GM18870 (cell line): Measurements from ENCODE around the gene FASTKD3.
A peak's percentile ranks its signal among the peaks of the same experiment; 100 is the strongest.

Experiments used
- ATAC-seq: cut with Tn5 transposase; IDR thresholded peaks from one replicate; pipeline ENCODE4 v1.9.1; 2021; ENCODE audit warnings: moderate library complexity; ENCODE audit not compliant: unreplicated experiment

FASTKD3 gene

GRCh38 chr5:7881816-7882215, 13.0 kb upstream of the FASTKD3 start:
- no peak for ATAC-seq

GRCh38 chr5:7881091-7881490, 12.3 kb upstream of the FASTKD3 start:
- ATAC-seq: no peak

DNA sequence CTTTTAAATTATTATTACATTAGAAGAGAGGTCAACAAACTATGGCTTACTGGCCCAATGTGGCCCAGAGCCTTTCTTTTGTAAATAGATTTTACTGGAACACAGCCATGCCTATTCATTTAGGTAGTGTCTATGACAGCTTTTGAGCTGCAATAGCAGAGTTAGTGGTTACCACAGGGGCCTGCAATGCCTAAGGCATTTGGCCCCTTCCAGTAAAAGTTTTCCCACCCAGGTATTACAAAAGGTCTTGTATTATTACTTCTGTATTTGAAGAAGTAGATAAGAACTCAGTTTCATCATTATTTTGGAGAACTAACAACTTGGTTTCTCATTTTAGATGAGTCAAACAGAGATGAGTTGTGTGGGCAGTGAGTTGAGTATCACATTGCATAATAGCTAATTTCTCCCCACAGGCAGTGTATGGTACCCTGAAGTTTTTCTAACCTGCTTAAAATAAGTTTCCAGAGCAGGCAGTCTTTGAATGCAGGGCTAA, 9.6 kb upstream of the FASTKD3 start:
- peak; percentile 99 for ATAC-seq

GRCh38 chr5:7877851-7878250, 9.0 kb upstream of the FASTKD3 start:
- ATAC-seq: no peak

- ATAC-seq: peak; percentile 31
These were observed 8.0 kb upstream of the FASTKD3 start for GRCh38 chr5:7876867-7877266.

DNA sequence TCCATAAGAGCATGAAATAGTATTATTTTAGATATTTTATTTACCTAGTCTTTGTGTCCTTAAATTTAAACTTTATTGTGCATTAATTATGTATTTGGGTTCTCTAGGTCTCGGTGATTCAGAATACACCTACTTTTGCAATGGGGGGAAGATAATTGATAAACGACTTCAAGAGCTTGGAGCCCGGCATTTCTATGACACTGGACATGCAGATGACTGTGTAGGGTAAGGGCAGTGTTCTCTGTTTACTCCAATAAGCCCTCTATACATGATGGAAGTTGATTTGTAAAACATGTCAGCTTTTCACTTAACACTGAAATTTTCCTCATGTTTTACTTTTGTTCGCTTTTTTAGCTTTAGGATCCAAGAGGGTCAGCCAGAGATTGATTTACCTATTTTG, 6.3 kb upstream of the FASTKD3 start:
- ATAC-seq: no peak

GRCh38 chr5:7874639-7875038, 5.8 kb upstream of the FASTKD3 start:
- no peak for ATAC-seq

- ATAC-seq: no peak
These were observed 4.4 kb upstream of the FASTKD3 start for GRCh38 chr5:7873216-7873615.

DNA sequence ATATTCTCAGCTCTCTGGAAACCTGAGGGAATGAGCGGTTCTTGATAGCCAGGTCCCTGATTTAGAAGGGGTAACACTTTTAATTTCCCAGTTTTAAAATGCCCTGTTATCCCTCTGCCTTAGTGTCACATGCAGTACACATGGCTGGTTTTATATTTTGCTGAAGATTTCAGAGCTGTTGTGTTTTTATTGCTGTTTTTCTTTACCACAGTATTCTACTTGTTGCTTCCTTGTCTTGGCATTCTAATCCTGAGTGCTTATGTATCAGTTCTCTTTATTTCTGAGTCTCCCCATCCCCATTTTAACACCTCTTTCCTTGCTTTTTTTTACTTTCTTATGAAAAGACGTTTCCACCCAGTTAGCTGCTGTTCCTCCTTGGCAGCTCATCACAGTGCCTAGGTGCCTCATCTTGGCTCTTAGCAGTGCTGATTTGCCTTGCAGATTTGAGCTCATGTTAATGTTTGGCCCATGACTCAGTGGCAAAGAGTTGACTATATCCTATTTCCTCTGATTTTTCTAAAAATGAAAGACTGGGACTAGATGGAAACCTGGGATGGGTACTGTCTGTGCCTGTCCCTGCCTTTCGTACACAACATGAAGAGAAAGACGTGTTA, 3.8 kb upstream of the FASTKD3 start:
- no peak for ATAC-seq

GRCh38 chr5:7871653-7872052, 2.8 kb upstream of the FASTKD3 start:
- ATAC-seq: peak; percentile 36

DNA sequence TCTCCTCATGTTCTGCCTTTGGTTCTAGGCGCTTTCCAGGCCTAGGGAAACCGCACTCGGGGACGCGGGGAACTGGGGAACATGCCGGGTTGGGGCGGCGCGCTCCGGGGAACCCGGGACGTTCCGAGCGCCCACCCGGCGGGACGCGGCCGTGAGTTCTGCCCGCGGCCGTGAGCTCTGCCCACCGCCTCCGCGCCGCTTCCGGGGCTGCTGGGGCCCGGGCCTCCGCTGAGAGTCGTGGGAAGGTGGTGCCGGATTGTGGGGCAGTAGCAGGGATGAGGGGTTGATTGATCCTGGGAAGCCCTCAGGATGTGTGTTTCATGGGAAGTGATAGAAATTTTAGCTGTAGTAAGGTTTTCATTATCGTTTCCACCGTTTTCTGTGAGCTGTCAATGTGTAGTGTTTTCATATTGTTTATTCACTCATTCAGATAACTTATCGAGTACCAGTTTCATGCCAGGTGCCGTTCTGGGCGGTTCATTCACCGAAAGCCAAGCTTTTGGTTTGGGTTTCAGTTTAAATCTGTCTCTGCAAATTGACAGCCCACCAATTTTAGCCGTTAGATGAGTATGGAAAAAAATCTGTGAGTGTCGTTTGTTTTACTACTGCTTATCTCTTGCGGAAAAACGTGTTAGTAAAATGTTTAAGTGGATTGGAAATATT, 774 bp upstream of the FASTKD3 start:
- ATAC-seq: peak; percentile 31

- ATAC-seq: no peak
These were observed 431 bp downstream of the FASTKD3 start for GRCh38 chr5:7868427-7868772.

DNA sequence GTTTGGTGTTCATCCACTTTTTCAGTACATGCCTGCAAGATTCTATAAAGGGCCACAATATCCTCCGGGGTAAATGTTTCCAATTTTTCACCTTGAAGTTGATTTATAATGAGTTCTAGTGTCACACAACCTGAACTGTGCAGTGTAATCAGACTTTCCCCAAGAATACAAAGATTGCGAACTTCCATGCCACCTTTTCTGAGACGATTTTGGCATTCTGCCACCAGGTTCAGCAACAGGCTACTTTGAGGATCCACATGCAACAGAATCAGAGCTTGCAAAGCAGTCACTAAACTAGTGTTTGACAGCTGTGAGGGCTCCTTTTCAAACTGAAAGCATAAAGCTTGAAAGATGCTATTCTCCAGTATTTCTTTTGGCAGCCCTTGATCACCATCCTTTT, 1.6 kb downstream of the FASTKD3 start:
- ATAC-seq: no peak

DNA sequence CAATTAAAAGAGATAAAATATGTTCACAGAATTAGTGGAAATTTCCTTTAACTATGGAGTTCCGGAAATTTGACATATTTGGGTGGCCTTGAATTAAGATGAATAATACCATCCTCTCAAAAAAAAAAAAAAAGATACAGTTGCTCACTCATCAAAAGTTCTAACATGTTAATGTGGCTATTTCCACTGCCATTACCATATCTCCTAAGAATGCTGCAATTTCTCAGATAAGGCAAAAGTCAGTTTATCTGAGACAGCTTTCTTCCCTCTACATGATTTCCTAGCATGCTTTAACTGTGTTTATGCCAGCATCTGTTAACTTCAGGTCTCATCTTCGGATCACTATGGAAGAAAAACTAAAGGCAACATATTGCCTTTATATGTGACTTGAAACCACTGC, 2.6 kb downstream of the FASTKD3 start:
- ATAC-seq: no peak

DNA sequence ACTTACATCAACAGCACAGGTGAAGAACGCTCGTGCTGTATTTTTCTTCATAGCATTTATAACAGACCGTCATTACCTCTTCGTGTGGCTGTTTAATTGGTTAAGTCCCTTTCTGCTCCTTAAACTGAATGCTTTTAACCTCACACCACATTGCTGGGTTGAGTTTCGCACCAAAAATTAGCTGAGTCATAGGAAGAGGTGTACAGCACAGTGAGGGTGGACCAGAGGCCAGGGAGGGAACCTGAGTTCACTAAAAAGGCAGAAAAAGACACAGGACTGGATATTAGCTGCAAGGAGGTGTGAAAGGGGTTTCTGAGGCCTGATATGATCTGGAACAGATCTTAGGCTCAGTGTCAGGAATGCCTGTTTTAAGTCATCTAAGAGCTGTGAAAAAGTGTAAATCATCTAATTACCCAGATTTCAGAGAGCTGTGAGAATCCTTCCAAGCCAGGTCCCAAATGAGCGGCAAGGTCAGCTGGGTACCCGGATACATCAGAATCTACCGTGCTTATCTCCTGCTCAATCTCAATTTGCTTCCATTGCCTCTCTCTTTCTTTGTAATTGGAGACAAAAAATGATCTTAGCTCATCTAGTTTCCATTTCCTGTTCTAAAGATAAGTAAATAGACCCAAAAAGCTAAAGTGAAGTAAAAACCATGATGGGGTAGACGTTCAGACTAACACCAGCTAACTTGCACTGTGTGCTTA, 10.8 kb downstream of the FASTKD3 start:
- no peak for ATAC-seq

DNA sequence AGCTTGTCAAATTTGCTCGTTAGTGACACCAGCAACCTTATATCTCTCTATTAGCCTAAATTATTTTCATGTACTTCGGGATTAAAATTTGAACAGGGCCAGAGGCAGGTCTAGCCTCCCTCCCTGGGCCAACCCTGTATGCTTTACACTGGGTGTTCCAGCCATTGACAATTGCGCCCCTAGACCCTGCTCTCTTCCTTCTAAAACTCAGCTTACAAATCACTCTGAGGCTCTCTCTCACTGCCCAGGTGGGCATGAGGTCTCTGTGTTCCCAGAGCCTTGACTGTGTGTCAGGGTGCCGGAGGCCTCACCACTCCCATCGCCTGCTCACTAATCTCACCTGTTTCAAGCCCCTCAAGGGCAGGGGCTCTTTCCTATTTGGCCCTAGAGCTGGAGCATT, 11.5 kb downstream of the FASTKD3 start:
- ATAC-seq: no peak

DNA sequence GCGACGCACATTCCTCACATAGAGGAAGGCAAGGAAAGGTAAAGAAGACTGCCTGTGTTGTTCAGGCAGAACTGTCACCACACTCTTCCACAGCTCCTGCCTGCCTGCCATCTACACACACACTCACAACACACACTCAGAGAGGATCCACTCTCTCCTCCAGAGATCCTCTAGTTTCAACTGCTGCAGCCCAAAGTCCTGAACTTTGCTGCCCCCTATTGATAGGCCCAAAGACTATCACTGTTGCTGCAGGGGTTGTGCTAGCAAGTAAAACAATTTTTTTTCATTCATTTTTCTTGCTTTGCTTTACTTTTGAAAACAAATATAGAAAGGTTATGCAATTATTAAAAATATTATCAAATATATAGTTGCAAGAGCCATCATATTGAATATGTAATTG, 12.0 kb downstream of the FASTKD3 start:
- ATAC-seq: no peak

DNA sequence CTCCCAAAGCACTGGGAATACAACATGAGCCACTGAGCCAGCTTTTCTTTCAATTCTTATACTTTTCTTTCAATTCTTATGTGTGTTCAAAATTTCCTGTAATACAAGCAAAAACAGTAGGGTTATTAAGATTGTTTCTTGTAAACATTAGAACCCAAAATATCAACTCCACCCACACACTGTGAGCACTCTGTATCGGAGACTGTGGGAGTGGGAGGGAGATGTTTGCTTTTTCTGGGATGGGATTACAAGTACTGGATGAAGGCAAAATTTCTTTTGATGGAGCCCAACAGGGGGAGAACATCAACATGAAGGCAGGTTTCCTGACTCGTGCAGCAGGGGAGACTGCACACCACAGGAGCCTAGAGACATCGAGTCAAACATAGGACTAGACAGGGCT, 13.2 kb downstream of the FASTKD3 start:
- no peak for ATAC-seq

DNA sequence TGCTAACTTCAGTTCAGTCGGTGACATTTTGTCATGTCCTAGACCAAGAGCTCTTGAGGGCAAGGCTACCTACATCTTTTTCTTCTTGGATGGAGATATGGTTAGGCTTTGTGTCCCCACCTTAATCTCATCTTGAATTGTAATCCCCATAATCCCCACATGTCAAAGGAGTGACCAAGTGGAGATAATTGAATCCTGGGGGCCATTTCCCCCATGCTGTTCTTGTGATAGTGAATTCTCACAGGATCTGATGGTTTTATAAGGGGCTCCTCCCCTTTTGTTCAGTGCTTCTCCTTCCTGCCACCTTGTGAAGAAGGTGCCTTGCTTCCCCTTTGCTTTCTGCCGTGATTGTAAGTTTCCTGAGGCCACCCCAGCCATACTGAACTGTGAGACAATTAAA, 15.8 kb downstream of the FASTKD3 start:
- no peak for ATAC-seq

- ATAC-seq: no peak
These were observed 16.3 kb downstream of the FASTKD3 start for GRCh38 chr5:7852542-7852941.

- ATAC-seq: no peak
These were observed 17.1 kb downstream of the FASTKD3 start for GRCh38 chr5:7851617-7852289.

DNA sequence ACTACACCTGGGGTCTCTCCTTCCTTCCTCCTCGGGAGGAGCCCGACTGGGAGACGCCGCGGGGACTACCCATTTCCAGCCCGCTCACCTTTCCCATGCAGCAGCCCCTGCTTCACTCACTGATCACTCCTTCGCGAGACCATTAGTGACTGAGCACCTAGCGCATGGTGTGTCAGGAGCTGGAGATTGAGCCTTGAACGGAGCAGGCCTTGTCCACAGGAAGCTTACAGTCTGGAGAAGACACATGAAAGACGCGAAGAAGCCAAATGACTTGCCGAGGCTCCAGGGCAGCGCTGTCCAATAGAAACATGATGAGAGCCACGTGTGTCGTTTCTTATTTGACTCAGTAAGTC, 17.6 kb downstream of the FASTKD3 start:
- ATAC-seq: no peak
